NB4 (cell line): ENCODE results near the gene AHDC1.

Experiments used
- MAX ChIP-seq: IDR thresholded peaks from 2 replicates; pipeline ENCODE4 v1.6.1; 2011; ENCODE audit warnings: low read depth, low read length
- MYC ChIP-seq: IDR thresholded peaks from 2 replicates; pipeline ENCODE4 v1.6.1; 2011; ENCODE audit warnings: low read depth, low read length
- POLR2A ChIP-seq: IDR thresholded peaks from 2 replicates; pipeline ENCODE4 v1.6.1; 2011; ENCODE audit warnings: mild to moderate bottlenecking; ENCODE audit not compliant: insufficient read length; ENCODE audit errors: extremely low read depth
- TF ChIP-seq, protein P1 (sequence below): IDR thresholded peaks from one replicate; pipeline ENCODE4 v1.5.1; 2012; ENCODE audit warnings: low read depth, low read length

DNA sequence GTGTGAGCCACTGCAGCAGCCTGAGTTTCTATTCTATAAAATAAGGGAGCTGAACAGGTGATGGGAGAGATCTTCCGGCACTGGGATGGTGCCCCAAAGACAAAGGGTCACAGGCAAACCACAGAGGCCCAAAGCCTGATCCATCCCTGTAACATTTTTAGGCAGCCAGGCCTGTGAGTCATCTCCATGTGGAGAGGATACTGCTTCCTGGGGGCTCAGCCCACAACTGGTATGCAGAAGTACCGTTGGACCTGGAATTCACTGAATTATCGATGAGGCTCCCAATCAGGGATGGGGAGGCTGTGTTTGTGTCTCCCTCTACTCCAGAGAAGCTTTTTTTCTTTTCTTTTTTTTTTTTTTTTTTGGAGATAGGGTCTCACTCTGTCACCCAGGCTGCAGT, 65.2 kb downstream of the AHDC1 start:
- TF ChIP-seq, protein P1, sequence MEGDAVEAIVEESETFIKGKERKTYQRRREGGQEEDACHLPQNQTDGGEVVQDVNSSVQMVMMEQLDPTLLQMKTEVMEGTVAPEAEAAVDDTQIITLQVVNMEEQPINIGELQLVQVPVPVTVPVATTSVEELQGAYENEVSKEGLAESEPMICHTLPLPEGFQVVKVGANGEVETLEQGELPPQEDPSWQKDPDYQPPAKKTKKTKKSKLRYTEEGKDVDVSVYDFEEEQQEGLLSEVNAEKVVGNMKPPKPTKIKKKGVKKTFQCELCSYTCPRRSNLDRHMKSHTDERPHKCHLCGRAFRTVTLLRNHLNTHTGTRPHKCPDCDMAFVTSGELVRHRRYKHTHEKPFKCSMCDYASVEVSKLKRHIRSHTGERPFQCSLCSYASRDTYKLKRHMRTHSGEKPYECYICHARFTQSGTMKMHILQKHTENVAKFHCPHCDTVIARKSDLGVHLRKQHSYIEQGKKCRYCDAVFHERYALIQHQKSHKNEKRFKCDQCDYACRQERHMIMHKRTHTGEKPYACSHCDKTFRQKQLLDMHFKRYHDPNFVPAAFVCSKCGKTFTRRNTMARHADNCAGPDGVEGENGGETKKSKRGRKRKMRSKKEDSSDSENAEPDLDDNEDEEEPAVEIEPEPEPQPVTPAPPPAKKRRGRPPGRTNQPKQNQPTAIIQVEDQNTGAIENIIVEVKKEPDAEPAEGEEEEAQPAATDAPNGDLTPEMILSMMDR: no peak
- TF ChIP-seq POLR2A (no peak), MAX (no peak), MYC (no peak)
